Measurements from ENCODE around the gene NUDT16L1.

Gene NUDT16L1

GRCh38 chr16:4703906-4704305 is 10.5 kb downstream of the NUDT16L1 start:
- no peak for TF ChIP-seq CTCF (IDR thresholded peaks at IDR 0.05; ENCODE audit: extremely low read depth, insufficient read depth, missing control alignments)
- in situ Hi-C loops (cut with MboI; ENCODE audit: low pct_unique_long_range_greater_than_20kb, low sequenced_read_pairs, unreplicated experiment): no loop called here
- DNase-seq (ENCODE audit: low spot score): no peak

- no peak for TF ChIP-seq CTCF (IDR thresholded peaks at IDR 0.05; ENCODE audit: extremely low read depth, insufficient read depth, missing control alignments)
- no peak for DNase-seq (ENCODE audit: low spot score)
Measured at GRCh38 chr16:4704491-4704890, 11.1 kb downstream of the NUDT16L1 start.

GRCh38 chr16:4704913-4705312 is 11.6 kb downstream of the NUDT16L1 start:
- no peak for TF ChIP-seq CTCF (IDR thresholded peaks at IDR 0.05; ENCODE audit: extremely low read depth, insufficient read depth, missing control alignments)
- DNase-seq (ENCODE audit: low spot score): no peak
- in situ Hi-C loops (cut with MboI; ENCODE audit: low pct_unique_long_range_greater_than_20kb, low sequenced_read_pairs, unreplicated experiment): no loop called here

More at GRCh38 chr16:4704491-4704890, 11.1 kb downstream of the NUDT16L1 start:
- in situ Hi-C loops (cut with MboI; ENCODE audit: low pct_unique_long_range_greater_than_20kb, low sequenced_read_pairs, unreplicated experiment): no loop called here

- in situ Hi-C loops (cut with MboI; ENCODE audit: low pct_unique_long_range_greater_than_20kb, low sequenced_read_pairs, unreplicated experiment): no loop called here
- DNase-seq (ENCODE audit: low spot score): no peak
- no peak for TF ChIP-seq CTCF (IDR thresholded peaks at IDR 0.05; ENCODE audit: extremely low read depth, insufficient read depth, missing control alignments)
Measured at GRCh38 chr16:4706871-4707270, 13.5 kb downstream of the NUDT16L1 start.

GRCh38 chr16:4709481-4709880 is 16.1 kb downstream of the NUDT16L1 start:
- in situ Hi-C loops (cut with MboI; ENCODE audit: low pct_unique_long_range_greater_than_20kb, low sequenced_read_pairs, unreplicated experiment): no loop called here

GRCh38 chr16:4713663-4714501 is 20.5 kb downstream of the NUDT16L1 start:
- in situ Hi-C loops (cut with MboI; ENCODE audit: low pct_unique_long_range_greater_than_20kb, low sequenced_read_pairs, unreplicated experiment): no loop called here
- DNase-seq (ENCODE audit: low spot score): no peak
- no peak for TF ChIP-seq CTCF (IDR thresholded peaks at IDR 0.05; ENCODE audit: extremely low read depth, insufficient read depth, missing control alignments)

More at GRCh38 chr16:4709481-4709880, 16.1 kb downstream of the NUDT16L1 start:
- no peak for TF ChIP-seq CTCF (IDR thresholded peaks at IDR 0.05; ENCODE audit: extremely low read depth, insufficient read depth, missing control alignments)
- no peak for DNase-seq (ENCODE audit: low spot score)
